ENCODE data around the gene PEAR1.

Gene PEAR1

DNA sequence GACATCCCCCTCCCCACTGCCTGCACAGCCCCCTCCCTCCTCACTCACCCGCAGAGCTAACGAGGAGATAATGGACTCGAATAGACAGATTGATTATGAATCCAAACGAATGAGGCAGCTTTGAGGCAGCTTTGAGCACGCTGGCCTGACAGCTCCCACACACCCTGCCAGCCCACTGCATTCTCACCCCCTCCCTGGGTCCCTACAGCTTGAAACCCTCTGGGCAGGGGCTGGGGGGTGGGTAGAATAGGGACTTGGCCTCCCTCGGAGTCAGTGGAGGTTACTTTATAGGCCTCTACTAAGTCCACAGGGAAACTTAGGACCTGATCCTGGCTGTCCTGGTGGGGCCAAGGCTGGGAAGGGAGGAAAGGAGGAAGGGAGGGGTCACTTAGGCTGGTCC is 30.9 kb upstream of the PEAR1 start:
- no peaks in the 10 kb centered on the region for H3K27me3 ChIP-seq (ENCODE audit: insufficient read depth, low read depth, severe bottlenecking)
- no peak overlapping the region for H3K27ac ChIP-seq
- TF ChIP-seq, protein P1, sequence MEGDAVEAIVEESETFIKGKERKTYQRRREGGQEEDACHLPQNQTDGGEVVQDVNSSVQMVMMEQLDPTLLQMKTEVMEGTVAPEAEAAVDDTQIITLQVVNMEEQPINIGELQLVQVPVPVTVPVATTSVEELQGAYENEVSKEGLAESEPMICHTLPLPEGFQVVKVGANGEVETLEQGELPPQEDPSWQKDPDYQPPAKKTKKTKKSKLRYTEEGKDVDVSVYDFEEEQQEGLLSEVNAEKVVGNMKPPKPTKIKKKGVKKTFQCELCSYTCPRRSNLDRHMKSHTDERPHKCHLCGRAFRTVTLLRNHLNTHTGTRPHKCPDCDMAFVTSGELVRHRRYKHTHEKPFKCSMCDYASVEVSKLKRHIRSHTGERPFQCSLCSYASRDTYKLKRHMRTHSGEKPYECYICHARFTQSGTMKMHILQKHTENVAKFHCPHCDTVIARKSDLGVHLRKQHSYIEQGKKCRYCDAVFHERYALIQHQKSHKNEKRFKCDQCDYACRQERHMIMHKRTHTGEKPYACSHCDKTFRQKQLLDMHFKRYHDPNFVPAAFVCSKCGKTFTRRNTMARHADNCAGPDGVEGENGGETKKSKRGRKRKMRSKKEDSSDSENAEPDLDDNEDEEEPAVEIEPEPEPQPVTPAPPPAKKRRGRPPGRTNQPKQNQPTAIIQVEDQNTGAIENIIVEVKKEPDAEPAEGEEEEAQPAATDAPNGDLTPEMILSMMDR (IDR thresholded peaks at IDR 0.05; ENCODE audit: low read depth, low read length): no peak
- no peaks in the 10 kb centered on the region for H3K9me3 ChIP-seq (ENCODE audit: severe bottlenecking)
- H3K36me3 ChIP-seq: no peaks in the 10 kb centered on the region
- DNase-seq: no peak
- no peak overlapping the region for H3K4me3 ChIP-seq (ENCODE audit: low read depth, low read length)

DNA sequence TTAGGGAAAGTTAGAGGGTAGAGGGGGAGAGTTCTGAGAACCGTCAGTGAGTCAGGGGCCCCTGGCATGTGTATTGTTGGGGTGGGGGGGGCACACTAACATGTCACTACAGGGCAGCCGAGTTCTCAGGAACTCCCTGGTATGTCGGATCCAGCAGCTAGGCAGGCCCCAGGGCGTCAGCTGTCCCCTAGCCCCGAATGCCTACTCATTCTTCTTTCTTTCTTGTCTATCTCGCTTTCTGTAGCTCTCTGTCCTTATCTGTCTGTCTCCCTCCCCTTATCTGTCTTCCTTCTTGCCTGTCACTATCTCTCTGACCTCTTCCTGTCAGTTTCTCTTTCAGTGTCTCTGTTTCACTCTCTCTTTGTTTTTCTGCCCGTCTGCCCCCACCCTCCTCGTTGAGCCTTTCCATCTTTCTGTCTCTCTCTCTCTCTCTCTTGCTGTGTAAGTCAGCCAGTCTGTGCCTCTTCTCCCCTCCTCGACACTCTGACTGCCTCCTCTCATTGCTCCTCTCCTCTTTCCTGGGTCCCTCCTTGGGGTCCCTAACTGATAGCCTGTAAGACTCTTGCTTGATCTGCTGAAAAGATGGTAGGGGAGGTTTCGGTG is 30.4 kb upstream of the PEAR1 start:
- DNase-seq: no peak
- Histone ChIP-seq H3K4me3 (ENCODE audit: low read depth, low read length) (no peak overlapping the region), H3K9me3 (ENCODE audit: severe bottlenecking) (no peaks in the 10 kb centered on the region), H3K36me3 (no peaks in the 10 kb centered on the region), H3K27ac (no peak overlapping the region), H3K27me3 (ENCODE audit: insufficient read depth, low read depth, severe bottlenecking) (no peaks in the 10 kb centered on the region)
- TF ChIP-seq, protein P1 (IDR thresholded peaks at IDR 0.05; ENCODE audit: low read depth, low read length): no peak

DNA sequence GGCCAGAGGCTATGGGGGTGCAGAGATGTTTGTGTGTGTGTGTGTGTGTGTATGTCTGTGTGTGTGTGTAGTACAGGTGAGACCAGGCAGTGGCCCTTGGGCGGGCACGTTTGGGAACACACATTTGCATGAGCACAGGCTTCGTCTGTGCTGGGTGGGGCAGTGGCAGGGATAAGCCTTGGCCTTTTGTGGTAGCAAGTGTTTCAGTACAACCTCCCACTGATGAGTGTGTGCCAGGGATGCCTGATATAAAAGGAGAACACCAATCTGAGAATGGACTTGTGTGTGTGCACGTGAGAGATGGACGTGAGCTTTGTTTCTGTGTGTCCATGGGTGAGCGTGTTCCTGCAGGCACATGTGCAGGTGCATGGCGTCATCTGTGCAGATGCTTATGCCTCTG is 29.9 kb upstream of the PEAR1 start:
- Histone ChIP-seq H3K4me3 (ENCODE audit: low read depth, low read length) (no peak overlapping the region), H3K9me3 (ENCODE audit: severe bottlenecking) (no peaks in the 10 kb centered on the region), H3K27ac (no peak overlapping the region), H3K36me3 (no peaks in the 10 kb centered on the region), H3K27me3 (ENCODE audit: insufficient read depth, low read depth, severe bottlenecking) (no peaks in the 10 kb centered on the region)
- no peak for DNase-seq
- TF ChIP-seq, protein P1 (IDR thresholded peaks at IDR 0.05; ENCODE audit: low read depth, low read length): no peak

DNA sequence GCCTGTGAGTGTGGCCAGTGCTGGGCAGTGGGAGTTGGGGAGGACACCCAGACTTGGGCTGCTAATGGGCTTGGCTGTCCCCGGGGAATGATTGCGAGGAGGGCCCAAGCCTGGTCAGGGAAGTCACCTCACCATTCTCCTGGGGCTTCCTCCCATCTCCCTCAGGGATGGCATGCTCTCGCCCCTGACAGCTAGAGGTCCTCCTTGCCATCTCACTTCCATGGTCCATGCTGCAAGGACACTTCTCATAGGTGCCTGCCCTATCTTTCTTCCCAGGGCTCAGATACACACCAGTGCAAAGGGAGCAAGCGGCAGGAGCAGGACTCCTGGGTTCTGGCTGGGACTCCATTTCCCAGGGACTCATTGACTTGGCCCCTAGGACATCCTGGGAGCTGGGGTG is 28.7 kb upstream of the PEAR1 start:
- H3K4me3 ChIP-seq (ENCODE audit: low read depth, low read length): no peak overlapping the region
- DNase-seq: peak; percentile 66
- no peaks in the 10 kb centered on the region for H3K36me3 ChIP-seq
- H3K27ac ChIP-seq: no peak overlapping the region
- no peaks in the 10 kb centered on the region for H3K27me3 ChIP-seq (ENCODE audit: insufficient read depth, low read depth, severe bottlenecking)
- H3K9me3 ChIP-seq (ENCODE audit: severe bottlenecking): no peaks in the 10 kb centered on the region
- TF ChIP-seq, protein P1 (IDR thresholded peaks at IDR 0.05; ENCODE audit: low read depth, low read length): peak; percentile 75

DNA sequence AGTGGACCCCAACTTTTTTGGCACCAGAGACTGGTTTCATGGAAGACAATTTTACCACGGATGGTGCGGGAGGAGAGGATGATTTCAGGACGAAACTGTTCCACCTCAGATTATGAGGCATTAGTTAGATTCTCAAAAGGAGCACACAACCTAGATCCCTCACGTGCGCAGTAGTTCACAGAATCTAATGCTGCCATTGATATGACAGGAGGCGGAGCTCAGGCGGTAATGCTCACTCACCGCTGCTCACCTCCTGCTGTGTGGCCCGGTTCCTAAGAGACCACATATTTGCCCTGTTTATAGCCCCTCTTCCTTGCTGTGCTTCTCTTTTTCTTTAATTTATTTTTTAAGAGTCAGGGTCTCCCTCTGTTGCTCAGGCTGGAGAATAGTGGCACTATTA is 28.3 kb upstream of the PEAR1 start:
- Histone ChIP-seq H3K36me3 (no peaks in the 10 kb centered on the region), H3K4me3 (ENCODE audit: low read depth, low read length) (no peak overlapping the region), H3K9me3 (ENCODE audit: severe bottlenecking) (no peaks in the 10 kb centered on the region), H3K27ac (peak overlapping the region; percentile 42), H3K27me3 (ENCODE audit: insufficient read depth, low read depth, severe bottlenecking) (no peaks in the 10 kb centered on the region)
- TF ChIP-seq, protein P1 (IDR thresholded peaks at IDR 0.05; ENCODE audit: low read depth, low read length): no peak
- DNase-seq: peak; percentile 58

DNA sequence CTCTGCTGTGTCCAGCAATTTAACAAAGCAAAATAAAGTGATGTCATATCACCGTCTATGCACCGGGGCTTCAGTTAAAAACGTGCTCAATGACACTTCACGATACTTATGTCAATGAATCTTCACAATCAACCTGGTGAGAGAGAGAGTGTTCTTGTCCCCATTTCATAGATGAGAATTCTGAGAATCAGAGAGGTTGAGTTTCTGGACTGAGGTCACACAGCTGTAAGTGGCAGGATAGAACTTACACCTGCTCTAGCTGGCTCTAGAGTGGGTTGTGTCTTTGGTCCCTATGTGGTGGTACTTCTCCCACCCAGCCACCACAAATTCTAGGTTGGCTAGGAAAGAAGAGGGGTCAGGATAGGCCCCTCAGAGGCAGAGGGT is 27.7 kb upstream of the PEAR1 start:
- Histone ChIP-seq H3K27me3 (ENCODE audit: insufficient read depth, low read depth, severe bottlenecking) (no peaks in the 10 kb centered on the region), H3K4me3 (ENCODE audit: low read depth, low read length) (no peak overlapping the region), H3K36me3 (no peaks in the 10 kb centered on the region), H3K27ac (peak overlapping the region; percentile 42), H3K9me3 (ENCODE audit: severe bottlenecking) (no peaks in the 10 kb centered on the region)
- no peak for DNase-seq
- TF ChIP-seq, protein P1 (IDR thresholded peaks at IDR 0.05; ENCODE audit: low read depth, low read length): no peak
